Astrocyte (in vitro differentiated cells and primary cell): ENCODE data around the gene B3GNT7.

Source experiments
- EZH2 ChIP-seq: IDR thresholded peaks from 2 replicates; pipeline ENCODE4 v1.6.1; 2012; ENCODE audit warnings: mild to moderate bottlenecking, low read length, inconsistent platforms; ENCODE audit not compliant: insufficient read depth
- TF ChIP-seq, protein P1 (sequence below): IDR thresholded peaks from 2 replicates; pipeline ENCODE4 v1.5.1; 2011; ENCODE audit warnings: low read depth, mild to moderate bottlenecking, inconsistent platforms, low read length, moderate library complexity; ENCODE audit not compliant: insufficient read depth

DNA sequence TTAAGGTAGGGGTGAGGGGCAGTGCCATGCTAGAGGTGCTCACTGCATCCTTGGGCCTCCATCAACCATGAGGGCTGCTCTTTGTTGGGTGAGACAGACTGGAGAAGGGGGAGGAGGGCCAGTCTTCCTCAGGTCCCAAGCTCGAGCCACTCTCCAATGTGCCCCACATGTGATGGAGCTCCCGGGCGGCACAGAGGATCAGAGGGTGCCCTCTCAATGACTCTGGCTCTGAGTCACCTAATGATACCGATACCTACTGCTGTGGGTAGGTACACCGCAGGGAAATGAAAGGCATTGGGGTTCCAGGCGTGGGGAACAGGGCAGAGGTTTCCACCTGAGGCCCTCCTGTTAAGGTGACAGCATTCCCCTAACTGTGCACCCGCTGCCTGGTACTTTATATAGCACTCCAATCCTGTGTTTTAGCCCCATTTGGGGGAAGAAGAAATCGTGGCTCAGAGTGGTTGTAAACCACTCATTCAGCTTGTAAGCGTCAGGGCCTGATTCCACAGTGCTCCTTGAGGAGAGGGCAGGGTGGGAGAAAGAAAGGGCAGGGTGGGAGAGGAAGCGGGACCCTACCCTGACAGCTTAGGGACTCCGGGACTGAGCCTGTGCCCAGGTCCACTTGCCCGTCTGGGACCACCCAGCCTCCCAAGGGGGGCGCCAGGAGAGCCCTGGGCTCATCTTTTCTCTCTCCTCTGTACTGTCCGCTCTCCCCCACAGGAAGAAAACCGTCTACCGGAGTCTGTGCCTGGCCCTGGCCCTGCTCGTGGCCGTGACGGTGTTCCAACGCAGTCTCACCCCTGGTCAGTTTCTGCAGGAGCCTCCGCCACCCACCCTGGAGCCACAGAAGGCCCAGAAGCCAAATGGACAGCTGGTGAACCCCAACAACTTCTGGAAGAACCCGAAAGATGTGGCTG lies 1.8 kb downstream of the B3GNT7 start:
- TF ChIP-seq, protein P1, sequence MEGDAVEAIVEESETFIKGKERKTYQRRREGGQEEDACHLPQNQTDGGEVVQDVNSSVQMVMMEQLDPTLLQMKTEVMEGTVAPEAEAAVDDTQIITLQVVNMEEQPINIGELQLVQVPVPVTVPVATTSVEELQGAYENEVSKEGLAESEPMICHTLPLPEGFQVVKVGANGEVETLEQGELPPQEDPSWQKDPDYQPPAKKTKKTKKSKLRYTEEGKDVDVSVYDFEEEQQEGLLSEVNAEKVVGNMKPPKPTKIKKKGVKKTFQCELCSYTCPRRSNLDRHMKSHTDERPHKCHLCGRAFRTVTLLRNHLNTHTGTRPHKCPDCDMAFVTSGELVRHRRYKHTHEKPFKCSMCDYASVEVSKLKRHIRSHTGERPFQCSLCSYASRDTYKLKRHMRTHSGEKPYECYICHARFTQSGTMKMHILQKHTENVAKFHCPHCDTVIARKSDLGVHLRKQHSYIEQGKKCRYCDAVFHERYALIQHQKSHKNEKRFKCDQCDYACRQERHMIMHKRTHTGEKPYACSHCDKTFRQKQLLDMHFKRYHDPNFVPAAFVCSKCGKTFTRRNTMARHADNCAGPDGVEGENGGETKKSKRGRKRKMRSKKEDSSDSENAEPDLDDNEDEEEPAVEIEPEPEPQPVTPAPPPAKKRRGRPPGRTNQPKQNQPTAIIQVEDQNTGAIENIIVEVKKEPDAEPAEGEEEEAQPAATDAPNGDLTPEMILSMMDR: no peak
- no peak for TF ChIP-seq EZH2
